ENCODE measurements around the gene KLHL20. TPM values are rescaled to one million over a fixed set of nuclear protein-coding genes. Genes with fewer than 3 reads are reported as not detected.
A peak's percentile ranks its signal among the peaks of the same experiment; 100 is the strongest.
"Not testable (repeated sequence)": the region's sequence is repeated elsewhere in the genome, so short reads cannot be mapped to it uniquely, and the experiment has no call there.

The KLHL20 gene
- polyA plus RNA-seq (ENCODE audit: insufficient read length in 12 of 12): 10 to 100 TPM in 11 of 12 donors, not detected in 1; 22.0 to 29.6 (median 25.0) TPM
- long read RNA-seq, donor 1, partial matches to known transcripts: 988 of 1,484 reads
- long read RNA-seq, donor 1, other reads (novel, unspliced or antisense): 496 of 1,484 reads
- long read RNA-seq, donor 2, partial matches to known transcripts: 0 of 1 reads
- long read RNA-seq, donor 2, other reads (novel, unspliced or antisense): 0 of 1 reads
- long read RNA-seq, donor 3, partial matches to known transcripts: 93 of 524 reads
- long read RNA-seq, donor 3, other reads (novel, unspliced or antisense): 430 of 524 reads
- long read RNA-seq, donor 4, partial matches to known transcripts: 0 of 4 reads
- long read RNA-seq, donor 4, other reads (novel, unspliced or antisense): 0 of 4 reads
- long read RNA-seq, donor 5, transcript KLHL20-201 (12 exons, 3,421 nt): major isoform, 6 of 7 reads
- long read RNA-seq, donor 5, partial matches to known transcripts: 0 of 7 reads
- long read RNA-seq, donor 5, other reads (novel, unspliced or antisense): 0 of 7 reads
- long read RNA-seq, donor 6, partial matches to known transcripts: 8 of 9 reads
- long read RNA-seq, donor 6, other reads (novel, unspliced or antisense): 0 of 9 reads
- long read RNA-seq, donor 7, transcript KLHL20-201 (12 exons, 3,421 nt): major isoform, 5 of 6 reads
- long read RNA-seq, donor 7, partial matches to known transcripts: 0 of 6 reads
- long read RNA-seq, donor 7, other reads (novel, unspliced or antisense): 0 of 6 reads
- long read RNA-seq, donor 8, transcript KLHL20-201 (12 exons, 3,421 nt): major isoform, 9 of 11 reads
- long read RNA-seq, donor 8, partial matches to known transcripts: 0 of 11 reads
- long read RNA-seq, donor 8, other reads (novel, unspliced or antisense): 0 of 11 reads
- long read RNA-seq, donor 9, partial matches to known transcripts: 8 of 13 reads
- long read RNA-seq, donor 9, other reads (novel, unspliced or antisense): 0 of 13 reads
- long read RNA-seq, donor 10, partial matches to known transcripts: 7 of 8 reads
- long read RNA-seq, donor 10, other reads (novel, unspliced or antisense): 0 of 8 reads
- long read RNA-seq, donor 11, partial matches to known transcripts: 7 of 13 reads
- long read RNA-seq, donor 11, other reads (novel, unspliced or antisense): 0 of 13 reads

GRCh38 chr1:173714759-173715537, at the start of gene KLHL20:
KLHL20 (plus strand) TSS chr1:173714981; CDS start chr1:173716044, 1,063 bp downstream.
- DNase-seq: peak; percentile 88

- no peak for DNase-seq
These were observed 48.1 kb upstream of the KLHL20 start for GRCh38 chr1:173666646-173667045.

- DNase-seq: peak; percentile 33
These were observed 45.3 kb upstream of the KLHL20 start, which contains the start of gene ANKRD45 for GRCh38 chr1:173669491-173669941. ANKRD45 (minus strand) TSS chr1:173669851; CDS start chr1:173659418, 10,433 bp downstream.

GRCh38 chr1:173674496-173674895, 40.3 kb upstream of the KLHL20 start:
- not testable (repeated sequence) for DNase-seq

- DNase-seq: not testable (repeated sequence)
These were observed 34.6 kb upstream of the KLHL20 start for GRCh38 chr1:173680152-173680551.

- DNase-seq: no peak
These were observed 32.6 kb upstream of the KLHL20 start for GRCh38 chr1:173682184-173682583.

- not testable (repeated sequence) for DNase-seq
These were observed 30.9 kb upstream of the KLHL20 start for GRCh38 chr1:173683838-173684237.

GRCh38 chr1:173685121-173685520, 29.7 kb upstream of the KLHL20 start:
- DNase-seq: not testable (repeated sequence)

GRCh38 chr1:173688300-173688699, 26.5 kb upstream of the KLHL20 start:
- DNase-seq: no peak

GRCh38 chr1:173693238-173693637, 21.5 kb upstream of the KLHL20 start:
- DNase-seq: no peak

GRCh38 chr1:173701299-173701698, 13.5 kb upstream of the KLHL20 start:
- DNase-seq: not testable (repeated sequence)

GRCh38 chr1:173702736-173703135, 12.0 kb upstream of the KLHL20 start:
- DNase-seq: no peak

- DNase-seq: no peak
These were observed 9.7 kb upstream of the KLHL20 start for GRCh38 chr1:173705117-173705516.

GRCh38 chr1:173708787-173709186, 6.0 kb upstream of the KLHL20 start:
- DNase-seq: no peak

- no peak for DNase-seq
These were observed 381 bp upstream of the KLHL20 start for GRCh38 chr1:173714441-173714758.

GRCh38 chr1:173715538-173715844, 710 bp downstream of the KLHL20 start:
- no peak for DNase-seq

- DNase-seq: no peak
These were observed 2.5 kb downstream of the KLHL20 start for GRCh38 chr1:173717238-173717637.

GRCh38 chr1:173731331-173731730, 16.6 kb downstream of the KLHL20 start:
- not testable (repeated sequence) for DNase-seq

GRCh38 chr1:173733912-173734311, 19.1 kb downstream of the KLHL20 start:
- DNase-seq: no peak

GRCh38 chr1:173736104-173736503, 21.3 kb downstream of the KLHL20 start:
- not testable (repeated sequence) for DNase-seq

GRCh38 chr1:173742203-173742886, 27.6 kb downstream of the KLHL20 start:
- no peak for DNase-seq

Measured in muscle of arm (tissue), 14 donors.